HG02588 (cell line): ENCODE results near the gene SDF4.
A peak's percentile ranks its signal among the peaks of the same experiment; 100 is the strongest.
"Not testable (repeated sequence)": the region's sequence is repeated elsewhere in the genome, so short reads cannot be mapped to it uniquely, and the experiment has no call there.

Experiments used
- ATAC-seq: cut with Tn5 transposase; IDR thresholded peaks from one replicate; pipeline ENCODE4 v1.9.1; 2021; ENCODE audit warnings: mild to moderate bottlenecking, moderate library complexity; ENCODE audit not compliant: unreplicated experiment

SDF4 gene

GRCh38 chr1:1200876-1201810 is 30.7 kb downstream of the SDF4 start:
- ATAC-seq = peak; percentile 50

- ATAC-seq = no peak
Observed at GRCh38 chr1:1199961-1200875, 31.6 kb downstream of the SDF4 start.

- ATAC-seq = no peak
Observed at GRCh38 chr1:1199141-1199960, 32.5 kb downstream of the SDF4 start.

GRCh38 chr1:1198423-1199140 is 33.2 kb downstream of the SDF4 start:
- no peak for ATAC-seq

- ATAC-seq = no peak
Observed at GRCh38 chr1:1197551-1198422, 34.0 kb downstream of the SDF4 start.

GRCh38 chr1:1197188-1197500 is 34.7 kb downstream of the SDF4 start:
- ATAC-seq = no peak

GRCh38 chr1:1196431-1197187 is 35.2 kb downstream of the SDF4 start:
- ATAC-seq = no peak

DNA sequence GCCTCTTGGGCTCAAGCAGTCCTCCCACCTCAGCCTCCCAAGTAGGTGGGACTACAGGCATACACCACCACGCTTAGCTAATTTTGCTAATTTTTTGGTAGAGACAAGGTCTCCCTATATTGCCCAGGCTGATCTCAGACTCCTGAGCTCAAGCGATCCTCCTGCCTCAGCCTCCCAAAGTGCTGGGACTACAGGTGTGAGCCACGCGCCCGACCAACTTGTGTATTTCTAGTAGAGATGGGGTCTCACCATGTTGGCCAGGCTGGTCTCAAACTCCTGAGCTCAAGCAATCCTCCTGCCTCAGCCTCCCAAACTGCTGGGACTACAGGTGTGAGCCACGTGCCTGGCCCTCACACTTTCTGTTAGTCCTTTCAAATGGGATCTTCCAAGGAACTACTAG is 36.1 kb downstream of the SDF4 start:
- ATAC-seq = not testable (repeated sequence)

DNA sequence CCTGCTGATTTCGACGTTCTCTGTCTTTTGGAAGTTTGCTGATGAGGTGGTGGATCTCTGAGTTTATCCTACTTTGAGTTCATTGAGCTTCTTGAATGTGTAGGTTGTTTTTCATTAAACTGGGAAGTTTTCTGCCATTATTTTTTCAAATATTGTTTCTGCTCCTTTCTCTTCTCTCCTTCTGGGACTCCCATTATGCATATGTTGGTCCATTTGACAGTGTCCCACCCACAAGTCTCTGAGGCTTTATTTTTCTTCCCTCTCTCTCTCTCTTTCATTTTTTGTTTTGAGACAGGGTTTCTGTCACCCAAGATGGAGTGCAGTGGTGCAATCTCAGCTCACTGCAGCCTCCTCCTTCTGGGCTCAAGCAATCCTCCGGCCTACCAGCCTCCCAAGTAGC is 37.1 kb downstream of the SDF4 start:
- ATAC-seq = no peak

- ATAC-seq = no peak
Observed at GRCh38 chr1:1191734-1192133, 40.1 kb downstream of the SDF4 start.

DNA sequence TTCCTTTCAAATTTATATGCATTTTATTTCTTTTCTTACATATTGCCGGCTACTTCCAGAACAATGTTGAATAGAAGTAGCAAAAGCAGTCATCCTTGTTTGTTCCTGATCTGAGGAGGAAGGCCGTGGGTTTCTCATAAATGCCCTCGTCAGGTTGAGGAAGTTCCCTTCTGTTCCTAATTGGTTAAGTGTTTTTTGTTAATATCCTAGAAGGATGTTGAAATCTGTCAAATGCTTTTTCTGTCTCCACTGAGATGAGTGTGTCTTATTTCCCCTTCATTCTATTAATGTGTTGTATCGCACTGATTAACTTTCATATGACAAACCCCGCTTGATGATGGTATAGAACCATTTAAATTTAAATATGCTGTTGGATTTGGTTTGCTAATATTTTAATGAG is 42.7 kb downstream of the SDF4 start:
- no peak for ATAC-seq

DNA sequence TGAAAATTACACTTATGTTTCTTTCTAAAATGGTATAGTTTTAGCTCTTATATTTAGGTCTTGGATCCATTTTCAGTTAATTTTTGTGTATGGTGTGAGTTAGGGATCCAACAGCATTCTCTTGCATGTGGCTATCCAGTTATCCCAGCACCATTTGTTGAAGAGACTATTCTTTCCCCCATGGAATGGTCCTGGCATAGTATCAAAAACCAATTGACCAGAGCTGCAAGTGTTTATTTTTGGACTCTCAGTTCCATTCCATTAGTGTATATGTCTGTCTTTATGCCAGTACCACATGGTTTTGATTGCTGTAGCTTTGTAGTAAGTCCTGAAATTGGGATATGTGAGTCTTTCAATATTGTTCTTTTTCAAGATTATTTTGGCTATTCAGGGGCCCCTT is 43.9 kb downstream of the SDF4 start:
- no peak for ATAC-seq

- ATAC-seq = no peak
Observed at GRCh38 chr1:1185101-1185765, 46.6 kb downstream of the SDF4 start.

GRCh38 chr1:1183833-1184775 is 47.7 kb downstream of the SDF4 start:
- no peak for ATAC-seq

GRCh38 chr1:1183221-1183747 is 48.5 kb downstream of the SDF4 start:
- no peak for ATAC-seq

DNA sequence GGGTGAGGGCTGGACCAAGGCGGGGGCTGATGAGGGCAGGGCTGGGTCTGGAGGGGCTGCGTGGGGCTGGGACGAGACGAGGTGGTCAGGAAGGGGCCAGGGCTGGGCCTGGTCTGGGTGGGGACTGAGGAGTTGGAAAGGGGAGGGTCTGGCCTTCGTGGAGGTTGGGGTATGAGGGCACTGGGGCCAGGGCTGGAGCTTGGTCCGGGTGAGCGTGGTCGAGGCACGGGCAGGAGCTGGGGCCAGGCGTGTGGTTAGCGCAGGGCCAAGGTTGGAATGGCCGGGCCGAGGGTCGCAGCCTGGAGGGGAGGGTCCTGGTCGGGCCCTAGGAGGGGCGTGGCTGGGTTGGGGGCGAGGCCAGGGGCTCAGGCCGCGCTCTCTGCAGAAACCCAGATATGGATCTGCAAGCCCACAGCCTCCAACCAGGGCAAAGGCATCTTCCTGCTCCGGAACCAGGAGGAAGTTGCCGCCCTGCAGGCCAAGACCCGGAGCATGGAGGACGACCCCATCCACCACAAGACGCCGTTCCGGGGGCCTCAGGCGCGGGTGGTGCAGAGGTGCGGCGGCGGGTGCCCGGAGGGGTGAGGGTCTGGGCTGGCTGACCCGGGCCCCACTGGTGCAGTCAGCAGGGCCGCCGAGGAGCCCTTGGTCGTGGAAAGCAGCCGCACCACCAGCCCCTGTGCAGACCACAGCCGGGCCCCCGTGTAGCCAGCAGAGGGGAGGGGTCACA is 49.1 kb downstream of the SDF4 start:
- no peak for ATAC-seq
